Measurements from ENCODE around the gene TAF6L. TPM values are rescaled to one million over a fixed set of nuclear protein-coding genes. Genes with fewer than 3 reads are reported as not detected.

Gene TAF6L
- polyA plus RNA-seq, 3 donors: 5.1 to 35.5 (median 5.3) TPM

DNA sequence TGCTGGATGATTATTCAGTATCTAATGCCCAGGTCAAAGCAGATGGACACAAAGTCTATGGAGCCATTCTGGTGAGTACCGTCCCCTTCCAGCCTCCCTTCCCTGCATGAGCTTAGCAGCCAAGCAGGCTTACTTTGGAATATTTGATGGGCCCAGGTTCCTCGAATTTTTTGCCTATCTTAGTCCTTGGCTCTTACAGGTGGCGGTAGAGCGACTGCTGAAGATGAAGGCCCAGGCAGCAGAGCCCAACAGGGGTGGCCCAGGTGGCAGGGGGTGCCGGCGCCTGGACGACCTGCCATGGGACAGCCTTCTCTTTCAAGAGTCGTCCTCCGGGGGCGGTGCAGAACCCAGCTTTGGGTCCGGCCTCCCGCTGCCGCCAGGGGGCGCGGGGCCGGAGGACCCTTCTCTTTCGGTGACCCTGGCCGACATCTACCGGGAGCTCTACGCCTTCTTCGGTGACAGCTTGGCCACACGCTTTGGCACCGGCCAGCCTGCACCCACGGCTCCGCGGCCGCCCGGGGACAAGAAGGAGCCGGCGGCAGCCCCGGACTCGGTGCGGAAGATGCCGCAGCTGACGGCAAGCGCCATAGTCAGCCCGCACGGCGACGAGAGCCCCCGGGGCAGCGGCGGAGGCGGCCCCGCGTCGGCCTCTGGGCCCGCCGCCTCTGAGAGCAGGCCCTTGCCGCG, 15.3 kb downstream of the TAF6L start:
- H3K36me3 Mint-ChIP-seq: peaks cover 26 to 40% of the 10 kb centered on the region in 2 donors
- Histone ChIP-seq H3K79me2 (ENCODE audit: insufficient read depth, low read length) (peaks cover 59% of the 10 kb centered on the region), H3K27me3 (ENCODE audit: control insufficient read depth in 2 of 2, insufficient read depth in 2 of 2, low read length in 2 of 2) (no peaks in the 10 kb centered on the region), H3K27ac (ENCODE audit: low read depth in 1 of 2, low read length in 2 of 2) (peak overlapping the region; percentile 83 to 98), H3K9ac (ENCODE audit: insufficient read depth, low read length, poor library complexity, severe bottlenecking) (peak overlapping the region; percentile 98), H3K36me3 (replicated peaks in 1 of 2; ENCODE audit: control insufficient read depth in 1 of 2, insufficient read depth in 2 of 2, low read length in 2 of 2) (peaks cover 33 to 35% of the 10 kb centered on the region in 2 donors), H3K4me1 (ENCODE audit: control insufficient read depth in 1 of 2, insufficient read depth in 2 of 2, low read length in 2 of 2) (peaks cover 26 to 48% of the 10 kb centered on the region in 2 donors), H3K9me3 (replicated peaks in 1 of 2; ENCODE audit: control insufficient read depth in 1 of 2, insufficient read depth in 1 of 2, low read length in 2 of 2) (no peaks in the 10 kb centered on the region), H3K4me3 (replicated peaks in 1 of 3; ENCODE audit: low read depth in 2 of 3, low read length in 3 of 3) (peak overlapping the region; percentile 77 to 100 (median 84)), H4K20me1 (ENCODE audit: insufficient read depth, low read length) (peaks cover 11% of the 10 kb centered on the region), H2AFZ (ENCODE audit: insufficient read depth, low read depth, low read length, poor library complexity, severe bottlenecking) (peak overlapping the region; percentile 93), H3K4me2 (replicated peaks; ENCODE audit: extremely low read depth, low read length, poor library complexity, severe bottlenecking) (peak overlapping the region; percentile 95)
- intact Hi-C loops (cut with micrococcal nuclease): loop anchor here (1.0 to 10.0 kb wide), 7 partner anchors 25 to 192 kb away; partner anchors contain the start of genes POLR2G (in 1 of the 2), STX5 (in 1 of the 2), TEX54 (in 1 of the 2) and TUT1 (in 1 of the 2)
- TF ChIP-seq, protein P1, sequence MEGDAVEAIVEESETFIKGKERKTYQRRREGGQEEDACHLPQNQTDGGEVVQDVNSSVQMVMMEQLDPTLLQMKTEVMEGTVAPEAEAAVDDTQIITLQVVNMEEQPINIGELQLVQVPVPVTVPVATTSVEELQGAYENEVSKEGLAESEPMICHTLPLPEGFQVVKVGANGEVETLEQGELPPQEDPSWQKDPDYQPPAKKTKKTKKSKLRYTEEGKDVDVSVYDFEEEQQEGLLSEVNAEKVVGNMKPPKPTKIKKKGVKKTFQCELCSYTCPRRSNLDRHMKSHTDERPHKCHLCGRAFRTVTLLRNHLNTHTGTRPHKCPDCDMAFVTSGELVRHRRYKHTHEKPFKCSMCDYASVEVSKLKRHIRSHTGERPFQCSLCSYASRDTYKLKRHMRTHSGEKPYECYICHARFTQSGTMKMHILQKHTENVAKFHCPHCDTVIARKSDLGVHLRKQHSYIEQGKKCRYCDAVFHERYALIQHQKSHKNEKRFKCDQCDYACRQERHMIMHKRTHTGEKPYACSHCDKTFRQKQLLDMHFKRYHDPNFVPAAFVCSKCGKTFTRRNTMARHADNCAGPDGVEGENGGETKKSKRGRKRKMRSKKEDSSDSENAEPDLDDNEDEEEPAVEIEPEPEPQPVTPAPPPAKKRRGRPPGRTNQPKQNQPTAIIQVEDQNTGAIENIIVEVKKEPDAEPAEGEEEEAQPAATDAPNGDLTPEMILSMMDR (IDR thresholded peaks at IDR 0.05): peak; percentile 98
- WGBS (ENCODE audit: insufficient coverage): 2% methylated on average over 51 of the region's 51 CpGs
- H3K27ac Mint-ChIP-seq: peak overlapping the region; percentile 83 to 92 (median 89)
- no peaks in the 10 kb centered on the region for H3K27me3 Mint-ChIP-seq (ENCODE audit: low read depth in 3 of 3)
- DNase-seq: peak; percentile 85 to 89 (median 87)
- peaks cover 0 to 3% (median 0%) of the 10 kb centered on the region in 7 donors for H3K9me3 Mint-ChIP-seq
- peaks cover 43% of the 10 kb centered on the region for H3K4me1 Mint-ChIP-seq
- H3K4me3 Mint-ChIP-seq: peak overlapping the region; percentile 78 to 85

- Mint-ChIP-seq H3K4me3 (peak within 1 kb of the TSS; percentile 91 to 93), H3K4me1 (peaks cover 46% of the 10 kb centered on the region), H3K36me3 (peaks cover 25 to 37% of the 10 kb centered on the region in 2 donors), H3K27me3 (ENCODE audit: low read depth in 3 of 3) (no peaks in the 10 kb centered on the region), H3K27ac (peak within 1 kb of the TSS; percentile 92 to 98 (median 96)), H3K9me3 (peaks cover 0 to 3% (median 0%) of the 10 kb centered on the region in 7 donors)
- Histone ChIP-seq H3K9ac (ENCODE audit: insufficient read depth, low read length, poor library complexity, severe bottlenecking) (peak within 1 kb of the TSS; percentile 98), H3K4me3 (replicated peaks in 1 of 3; ENCODE audit: low read depth in 2 of 3, low read length in 3 of 3) (peak within 1 kb of the TSS; percentile 77 to 100 (median 84)), H3K27me3 (ENCODE audit: control insufficient read depth in 2 of 2, insufficient read depth in 2 of 2, low read length in 2 of 2) (no peaks in the 10 kb centered on the region), H3K79me2 (ENCODE audit: insufficient read depth, low read length) (peaks cover 66% of the 10 kb centered on the region), H4K20me1 (ENCODE audit: insufficient read depth, low read length) (peaks cover 14% of the 10 kb centered on the region), H2AFZ (ENCODE audit: insufficient read depth, low read depth, low read length, poor library complexity, severe bottlenecking) (peak within 1 kb of the TSS; percentile 93), H3K9me3 (replicated peaks in 1 of 2; ENCODE audit: control insufficient read depth in 1 of 2, insufficient read depth in 1 of 2, low read length in 2 of 2) (no peaks in the 10 kb centered on the region), H3K4me1 (ENCODE audit: control insufficient read depth in 1 of 2, insufficient read depth in 2 of 2, low read length in 2 of 2) (peaks cover 30 to 55% of the 10 kb centered on the region in 2 donors), H3K27ac (ENCODE audit: low read depth in 1 of 2, low read length in 2 of 2) (peak within 1 kb of the TSS; percentile 83 to 98), H3K4me2 (replicated peaks; ENCODE audit: extremely low read depth, low read length, poor library complexity, severe bottlenecking) (peak within 1 kb of the TSS; percentile 95), H3K36me3 (replicated peaks in 1 of 2; ENCODE audit: control insufficient read depth in 1 of 2, insufficient read depth in 2 of 2, low read length in 2 of 2) (peaks cover 28 to 32% of the 10 kb centered on the region in 2 donors)
- intact Hi-C loops (cut with micrococcal nuclease): loop anchor here (1.0 to 10.0 kb wide), 7 partner anchors 26 to 192 kb away; partner anchors contain the start of genes POLR2G (in 1 of the 2), STX5 (in 1 of the 2), TEX54 (in 1 of the 2) and TUT1 (in 1 of the 2)
- peak; percentile 97 to 98 (median 97) for DNase-seq
- WGBS (ENCODE audit: insufficient coverage): under 1% methylated on average over 88 of the region's 88 CpGs
- TF ChIP-seq, protein P1 (IDR thresholded peaks at IDR 0.05): peak; percentile 74
Measured at GRCh38 chr11:62787005-62787759, 16.0 kb downstream of the TAF6L start, which contains the start of gene TMEM179B. Gene TMEM179B (plus strand): TSS chr11:62787402. CDS start chr11:62787432, 30 bp downstream.

Measured in CD14-positive monocyte (primary cell).